Gastroesophageal sphincter (tissue), 3 donors: ENCODE measurements around the gene ACSS1.

Experiments
- CTCF ChIP-seq, 4 experiments: fragments of 200-600 bp in 2 of 4; fragments of 450-650 bp in 2 of 4; sonication (generic) in 1 of 4; IDR thresholded peaks; one replicate each; pipeline ENCODE4 v1.5.1; 2017 to 2019; ENCODE audit warnings: antibody characterized with exemption in 4 of 4, mild to moderate bottlenecking in 2 of 4, moderate library complexity in 2 of 4
- EP300 ChIP-seq: sonication (generic); formaldehyde crosslinking; IDR thresholded peaks from one replicate; pipeline ENCODE4 v1.6.1; 2017; ENCODE audit warnings: antibody characterized with exemption, mild to moderate bottlenecking
- POLR2A ChIP-seq, 2 donors: fragments of 450-650 bp; IDR thresholded peaks; one replicate each; pipeline ENCODE4 v1.6.1; 2017; ENCODE audit warnings: antibody characterized with exemption in 2 of 2, mild to moderate bottlenecking in 2 of 2, moderate library complexity in 1 of 2

- TF ChIP-seq CTCF (IDR thresholded peaks at IDR 0.05) (no peak), POLR2A (IDR thresholded peaks at IDR 0.05) (no peak), EP300 (no peak)
Measured at GRCh38 chr20:25005661-25006060, 52.3 kb downstream of the ACSS1 start.
